Loucy (cell line): ENCODE measurements around the gene NGDN.

Experiments
- H2AFZ ChIP-seq: fragments of 200-600 bp; sonication (generic); 2 replicates; pipeline ENCODE4 v1.6.0; 2016; ENCODE audit warnings: antibody characterized with exemption, mild to moderate bottlenecking, low read length, moderate library complexity
- H3F3A ChIP-seq: fragments of 200-600 bp; 2 replicates; pipeline ENCODE4 v1.6.0; 2016; ENCODE audit warnings: antibody characterized with exemption, low read depth, mild to moderate bottlenecking
- H3K27me3 ChIP-seq: fragments of 200-600 bp; sonication (generic); 2 replicates; pipeline ENCODE4 v1.6.1; 2014; ENCODE audit warnings: low read length, mild to moderate bottlenecking; ENCODE audit not compliant: insufficient read depth, poor library complexity, severe bottlenecking
- H3K36me3 ChIP-seq: fragments of 200-600 bp; sonication (generic); 2 replicates; pipeline ENCODE4 v1.6.1; 2016; ENCODE audit warnings: low read length; ENCODE audit not compliant: insufficient read depth
- H3K4me1 ChIP-seq: fragments of 200-600 bp; sonication (generic); 2 replicates; pipeline ENCODE4 v1.5.1; 2014; ENCODE audit warnings: low read length, mild to moderate bottlenecking; ENCODE audit not compliant: insufficient read depth, poor library complexity, severe bottlenecking
- H3K4me2 ChIP-seq: fragments of 200-600 bp; sonication (generic); 2 replicates; pipeline ENCODE4 v1.6.0; 2014; ENCODE audit warnings: antibody characterized with exemption, low read length, low read depth, mild to moderate bottlenecking; ENCODE audit not compliant: poor library complexity, severe bottlenecking
- H3K4me3 ChIP-seq: fragments of 200-600 bp; sonication (generic); 2 replicates; pipeline ENCODE4 v1.5.1; 2014; ENCODE audit warnings: low read length, mild to moderate bottlenecking, mixed read lengths; ENCODE audit not compliant: poor library complexity, severe bottlenecking
- H3K79me2 ChIP-seq: fragments of 200-600 bp; sonication (generic); 2 replicates; pipeline ENCODE4 v1.6.1; 2014; ENCODE audit warnings: low read length; ENCODE audit not compliant: insufficient read depth
- H3K9ac ChIP-seq: fragments of 200-600 bp; sonication (generic); 2 replicates; pipeline ENCODE4 v1.6.0; 2014; ENCODE audit warnings: mild to moderate bottlenecking, low read depth, low read length, moderate library complexity; ENCODE audit not compliant: poor library complexity, severe bottlenecking
- H3K9me2 ChIP-seq: fragments of 200-600 bp; sonication (generic); replicated peaks from 2 replicates; pipeline ENCODE4 v1.6.1; 2016; ENCODE audit warnings: low read depth, low read length, mixed read lengths
- H3K9me3 ChIP-seq: fragments of 200-600 bp; sonication (generic); 2 replicates; pipeline ENCODE4 v1.6.1; 2014; ENCODE audit warnings: mild to moderate bottlenecking, antibody characterized with exemption, low read length, low read depth; ENCODE audit not compliant: insufficient read depth
- H4K20me1 ChIP-seq: fragments of 200-600 bp; sonication (generic); 2 replicates; pipeline ENCODE4 v1.6.0; 2014; ENCODE audit warnings: antibody characterized with exemption, low read length, mild to moderate bottlenecking; ENCODE audit not compliant: insufficient read depth, poor library complexity, severe bottlenecking
- EZH2phosphoT487 ChIP-seq: fragments of 200-600 bp; IDR thresholded peaks from 2 replicates; pipeline ENCODE4 v1.6.1; 2018; ENCODE audit warnings: antibody characterized with exemption, mild to moderate bottlenecking, moderate library complexity, borderline replicate concordance
- TF ChIP-seq, protein P1 (sequence below): fragments of 200-600 bp; sonication (generic); conservative IDR thresholded peaks from 2 replicates; pipeline ENCODE4 v1.5.1; 2014; ENCODE audit warnings: mild to moderate bottlenecking, antibody characterized with exemption, low read length

The NGDN gene

GRCh38 chr14:23430016-23430722 is 39.3 kb upstream of the NGDN start:
- H3F3A ChIP-seq = no peaks in the 10 kb centered on the region
- no peak overlapping the region for H2AFZ ChIP-seq
- no peaks in the 10 kb centered on the region for H3K9me2 ChIP-seq
- no peaks in the 10 kb centered on the region for H4K20me1 ChIP-seq
- no peak overlapping the region for H3K4me2 ChIP-seq
- H3K79me2 ChIP-seq = no peaks in the 10 kb centered on the region
- H3K36me3 ChIP-seq = no peaks in the 10 kb centered on the region
- H3K4me1 ChIP-seq = no peaks in the 10 kb centered on the region
- H3K4me3 ChIP-seq = no peak overlapping the region
- no peak for TF ChIP-seq EZH2phosphoT487
- TF ChIP-seq, protein P1, sequence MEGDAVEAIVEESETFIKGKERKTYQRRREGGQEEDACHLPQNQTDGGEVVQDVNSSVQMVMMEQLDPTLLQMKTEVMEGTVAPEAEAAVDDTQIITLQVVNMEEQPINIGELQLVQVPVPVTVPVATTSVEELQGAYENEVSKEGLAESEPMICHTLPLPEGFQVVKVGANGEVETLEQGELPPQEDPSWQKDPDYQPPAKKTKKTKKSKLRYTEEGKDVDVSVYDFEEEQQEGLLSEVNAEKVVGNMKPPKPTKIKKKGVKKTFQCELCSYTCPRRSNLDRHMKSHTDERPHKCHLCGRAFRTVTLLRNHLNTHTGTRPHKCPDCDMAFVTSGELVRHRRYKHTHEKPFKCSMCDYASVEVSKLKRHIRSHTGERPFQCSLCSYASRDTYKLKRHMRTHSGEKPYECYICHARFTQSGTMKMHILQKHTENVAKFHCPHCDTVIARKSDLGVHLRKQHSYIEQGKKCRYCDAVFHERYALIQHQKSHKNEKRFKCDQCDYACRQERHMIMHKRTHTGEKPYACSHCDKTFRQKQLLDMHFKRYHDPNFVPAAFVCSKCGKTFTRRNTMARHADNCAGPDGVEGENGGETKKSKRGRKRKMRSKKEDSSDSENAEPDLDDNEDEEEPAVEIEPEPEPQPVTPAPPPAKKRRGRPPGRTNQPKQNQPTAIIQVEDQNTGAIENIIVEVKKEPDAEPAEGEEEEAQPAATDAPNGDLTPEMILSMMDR = no peak
- no peak overlapping the region for H3K9ac ChIP-seq
- no peaks in the 10 kb centered on the region for H3K27me3 ChIP-seq
- H3K9me3 ChIP-seq = no peaks in the 10 kb centered on the region

DNA sequence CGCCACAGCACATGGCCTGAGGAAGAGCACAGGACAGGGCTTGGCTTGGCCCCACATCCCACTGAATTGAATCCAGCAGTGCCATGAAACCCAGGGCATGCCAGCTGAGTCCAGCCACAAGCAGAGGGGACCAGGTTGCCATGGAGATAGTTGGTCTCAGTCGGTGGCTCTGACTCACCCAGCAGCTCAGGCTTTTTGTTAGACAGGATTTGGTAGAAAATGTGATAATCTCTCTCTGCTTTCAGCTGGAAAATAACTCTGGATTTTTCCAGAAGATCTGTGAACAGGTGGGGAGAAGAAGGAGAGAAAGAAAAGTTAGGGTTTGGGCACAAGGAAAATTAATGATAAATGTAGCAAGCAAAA is 38.8 kb upstream of the NGDN start:
- Histone ChIP-seq H3K4me3 (no peak overlapping the region), H3K9me2 (no peaks in the 10 kb centered on the region), H3K9ac (no peak overlapping the region), H3F3A (no peaks in the 10 kb centered on the region), H3K4me2 (no peak overlapping the region), H3K9me3 (no peaks in the 10 kb centered on the region), H3K27me3 (no peaks in the 10 kb centered on the region), H3K4me1 (no peaks in the 10 kb centered on the region), H2AFZ (no peak overlapping the region), H3K79me2 (no peaks in the 10 kb centered on the region), H3K36me3 (no peaks in the 10 kb centered on the region), H4K20me1 (no peaks in the 10 kb centered on the region)
- TF ChIP-seq EZH2phosphoT487 = no peak
- TF ChIP-seq, protein P1 = no peak

DNA sequence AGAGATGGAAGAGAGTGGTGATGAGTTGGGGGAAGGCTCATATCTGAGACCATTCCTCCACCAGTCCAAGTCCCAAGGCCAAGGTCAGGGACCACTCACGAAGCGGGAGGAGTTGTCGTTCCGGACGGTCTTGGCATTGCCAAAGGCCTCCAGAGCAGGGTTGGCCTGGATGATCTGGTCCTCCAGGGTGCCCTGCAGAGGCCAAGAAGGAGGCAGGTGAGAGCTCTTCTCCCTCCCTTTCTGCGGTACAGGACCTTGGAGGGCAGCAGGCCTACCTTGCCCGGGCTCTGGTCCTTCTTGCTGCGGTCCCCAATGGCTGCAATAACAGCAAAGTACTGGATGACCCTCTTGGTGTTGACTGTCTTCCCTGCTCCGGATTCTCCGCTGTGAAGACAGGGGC is 38.0 kb upstream of the NGDN start:
- Histone ChIP-seq H3K36me3 (no peaks in the 10 kb centered on the region), H3K4me1 (no peaks in the 10 kb centered on the region), H3K4me2 (no peak overlapping the region), H3K27me3 (no peaks in the 10 kb centered on the region), H3K9ac (no peak overlapping the region), H3K4me3 (no peak overlapping the region), H2AFZ (no peak overlapping the region), H3K9me2 (no peaks in the 10 kb centered on the region), H4K20me1 (no peaks in the 10 kb centered on the region), H3F3A (no peaks in the 10 kb centered on the region), H3K79me2 (no peaks in the 10 kb centered on the region), H3K9me3 (no peaks in the 10 kb centered on the region)
- TF ChIP-seq, protein P1 = no peak
- no peak for TF ChIP-seq EZH2phosphoT487
